C4-2B (cell line): ENCODE results near the gene SIL1.

Source experiments
- CTCF ChIP-seq: fragments of 450-650 bp; conservative IDR thresholded peaks from 2 replicates; pipeline ENCODE4 v1.5.1; 2017; ENCODE audit warnings: mild to moderate bottlenecking
- ZFX ChIP-seq: fragments of 450-650 bp; IDR thresholded peaks from 2 replicates; pipeline ENCODE4 v1.6.1; 2017

DNA sequence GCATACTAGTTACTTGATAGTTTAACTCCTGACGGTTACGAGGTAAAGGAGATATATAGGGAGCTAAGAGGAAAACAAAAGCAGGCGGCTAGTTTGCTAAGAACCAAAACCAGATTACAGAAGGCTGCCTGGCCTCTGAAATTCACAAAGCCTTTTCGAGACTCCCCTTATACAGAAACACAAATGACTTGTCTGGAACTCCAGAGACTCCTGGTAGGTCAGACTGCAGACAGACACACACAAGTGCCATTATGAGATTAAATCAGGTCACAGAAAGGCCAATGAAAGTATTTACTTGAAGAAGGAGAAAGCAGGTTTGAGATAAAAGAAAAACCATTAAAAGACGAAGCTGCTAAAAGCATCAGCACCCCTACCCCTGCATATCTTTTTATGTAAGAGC lies 180.5 kb downstream of the SIL1 start:
- no peak for TF ChIP-seq CTCF
- no peak for TF ChIP-seq ZFX
